Small intestine (tissue), 7 donors: Measurements from ENCODE around the gene SEMA4A. TPM values are rescaled to one million over a fixed set of nuclear protein-coding genes. Genes with fewer than 3 reads are reported as not detected.

Experiments
- DNase-seq, 2 donors: peaks; one replicate each; pipeline versions ENCODE4 v3.0.0 to v3.0.0-alpha.2; 2013
- FAIRE-seq: peaks from 2 replicates; lab custom pipeline; 2012; peaks lifted over from hg19 to GRCh38; lab: Jason Lieb, UNC
- H3K27ac ChIP-seq, 3 donors: one replicate each; pipeline ENCODE4 v1.5.1; 2013; ENCODE audit warnings: low read length in 2 of 3, mild to moderate bottlenecking in 2 of 3, control low read depth in 1 of 3, inconsistent platforms in 1 of 3, low read depth in 1 of 3, moderate library complexity in 1 of 3
- H3K27me3 ChIP-seq, 3 donors: one replicate each; pipeline ENCODE4 v1.6.1; 2013; ENCODE audit warnings: low read length in 3 of 3, inconsistent platforms in 1 of 3; ENCODE audit not compliant: control insufficient read depth in 3 of 3, insufficient read depth in 3 of 3
- H3K36me3 ChIP-seq, 3 donors: one replicate each; pipeline ENCODE4 v1.6.1; 2013; ENCODE audit warnings: low read length in 3 of 3, inconsistent platforms in 1 of 3, low read depth in 1 of 3, mild to moderate bottlenecking in 1 of 3, moderate library complexity in 1 of 3; ENCODE audit not compliant: control insufficient read depth in 3 of 3, insufficient read depth in 2 of 3
- H3K4me1 ChIP-seq, 3 donors: one replicate each; pipeline ENCODE4 v1.6.1; 2013; ENCODE audit warnings: low read length in 2 of 3, inconsistent platforms in 1 of 3, low read depth in 1 of 3, mild to moderate bottlenecking in 1 of 3, moderate library complexity in 1 of 3; ENCODE audit not compliant: control insufficient read depth in 3 of 3, insufficient read depth in 2 of 3
- H3K4me3 ChIP-seq, 3 donors: one replicate each; pipeline ENCODE4 v1.5.1; 2013; ENCODE audit warnings: low read length in 3 of 3, control low read depth in 1 of 3, inconsistent platforms in 1 of 3, low read depth in 1 of 3, mild to moderate bottlenecking in 1 of 3, moderate library complexity in 1 of 3
- H3K9me3 ChIP-seq, 2 donors: one replicate each; pipeline ENCODE4 v1.6.1; 2013; ENCODE audit warnings: low read depth in 1 of 2, low read length in 1 of 2; ENCODE audit not compliant: control insufficient read depth in 2 of 2, insufficient read depth in 1 of 2
- WGBS, 3 donors: extraction: QIAGEN DNeasy Blood & Tissue Kit; methylation state at CpG; one replicate each; pipeline ENCODE4 v1.1.7; 2013; 5-methylcytosine and 5-hydroxymethylcytosine counted together
- polyA plus RNA-seq, 4 donors: library from polyadenylated mRNA; stranded (reverse) in 3 of 4; unstranded in 1 of 4; fragments of 200-250 nt in 3 of 4; fragments of 120-200 nt in 1 of 4; gene quantifications; one replicate each; pipeline versions ENCODE4 v1.2.1 to v1.2.3, GENCODE V29; 2013
- donor health status: healthy with polysubstance abuse.
- donor health status: control.
- donor health status: control.
- donor health status: Bipolar disorder and iron deficiency.
- donor health status: healthy.

Gene SEMA4A
- polyA plus RNA-seq, 4 donors: 0.89 to 7.7 (median 1.8) TPM

- 66 to 86% (median 85%) methylated on average over 5 of the region's 5 CpGs for WGBS, 3 donors
- no peak for DNase-seq
- H3K27me3 ChIP-seq: peaks cover 0 to 4% (median 0%) of the 10 kb centered on the region in 3 donors
- no peaks in the 10 kb centered on the region for H3K9me3 ChIP-seq
- H3K4me3 ChIP-seq: no peak overlapping the region
- peaks cover 0 to 24% (median 2%) of the 10 kb centered on the region in 3 donors for H3K4me1 ChIP-seq
- peak overlapping the region in 1 of 3 donors; percentile 42 for H3K27ac ChIP-seq
- FAIRE-seq: no peak
- H3K36me3 ChIP-seq: no peaks in the 10 kb centered on the region
Observed at GRCh38 chr1:156157966-156158365, 4.6 kb downstream of the SEMA4A start.

GRCh38 chr1:156160000-156160742 is 6.8 kb downstream of the SEMA4A start:
- DNase-seq: no peak
- no peaks in the 10 kb centered on the region for H3K36me3 ChIP-seq
- FAIRE-seq: no peak
- H3K4me1 ChIP-seq: peaks cover 0 to 26% (median 2%) of the 10 kb centered on the region in 3 donors
- H3K4me3 ChIP-seq: peak overlapping the region in 1 of 3 donors; percentile 45
- H3K27ac ChIP-seq: peak overlapping the region in 2 of 3 donors; percentile 70 to 77
- WGBS, 3 donors: 64 to 74% (median 74%) methylated on average over 13 of the region's 13 CpGs
- peaks cover 0 to 4% (median 0%) of the 10 kb centered on the region in 3 donors for H3K27me3 ChIP-seq
- no peaks in the 10 kb centered on the region for H3K9me3 ChIP-seq

GRCh38 chr1:156160743-156161171 is 7.4 kb downstream of the SEMA4A start:
- Histone ChIP-seq H3K36me3 (no peaks in the 10 kb centered on the region), H3K9me3 (no peaks in the 10 kb centered on the region), H3K27me3 (no peaks in the 10 kb centered on the region), H3K4me1 (peaks cover 0 to 26% (median 2%) of the 10 kb centered on the region in 3 donors), H3K27ac (peak overlapping the region in 2 of 3 donors; percentile 70 to 77), H3K4me3 (peak overlapping the region in 2 of 3 donors; percentile 35 to 45)
- no peak for FAIRE-seq
- WGBS, 3 donors: 7 to 14% (median 11%) methylated on average over 13 to 22 of the region's 22 CpGs
- DNase-seq: peak; percentile 57 to 89

- Histone ChIP-seq H3K4me1 (peaks cover 0 to 26% (median 2%) of the 10 kb centered on the region in 3 donors), H3K27me3 (no peaks in the 10 kb centered on the region), H3K4me3 (no peak overlapping the region), H3K9me3 (no peaks in the 10 kb centered on the region), H3K36me3 (no peaks in the 10 kb centered on the region), H3K27ac (peak overlapping the region in 1 of 3 donors; percentile 1)
- 43 to 78% (median 61%) methylated on average over 5 of the region's 5 CpGs for WGBS, 3 donors
- DNase-seq: peak in 1 of 2 donors; percentile 35
- no peak for FAIRE-seq
Observed at GRCh38 chr1:156162430-156163037, 9.1 kb downstream of the SEMA4A start.

GRCh38 chr1:156163712-156164111 is 10.3 kb downstream of the SEMA4A start:
- Histone ChIP-seq H3K27ac (no peak overlapping the region), H3K36me3 (no peaks in the 10 kb centered on the region), H3K4me1 (peaks cover 0 to 26% (median 2%) of the 10 kb centered on the region in 3 donors), H3K4me3 (no peak overlapping the region), H3K27me3 (no peaks in the 10 kb centered on the region), H3K9me3 (no peaks in the 10 kb centered on the region)
- DNase-seq: no peak
- 71 to 82% (median 79%) methylated on average over 1 of the region's 1 CpG for WGBS, 3 donors
- FAIRE-seq: no peak

GRCh38 chr1:156164125-156164831 is 10.9 kb downstream of the SEMA4A start:
- H3K4me1 ChIP-seq: peaks cover 0 to 26% (median 2%) of the 10 kb centered on the region in 3 donors
- FAIRE-seq (no peak), DNase-seq (no peak)
- no peaks in the 10 kb centered on the region for H3K9me3 ChIP-seq
- no peaks in the 10 kb centered on the region for H3K36me3 ChIP-seq
- H3K27ac ChIP-seq: no peak overlapping the region
- H3K4me3 ChIP-seq: no peak overlapping the region
- no peaks in the 10 kb centered on the region for H3K27me3 ChIP-seq
- WGBS, 3 donors: 76 to 89% (median 87%) methylated on average over 6 of the region's 6 CpGs

- Histone ChIP-seq H3K4me3 (no peak overlapping the region), H3K4me1 (peaks cover 0 to 26% (median 2%) of the 10 kb centered on the region in 3 donors), H3K9me3 (no peaks in the 10 kb centered on the region), H3K36me3 (no peaks in the 10 kb centered on the region), H3K27ac (no peak overlapping the region), H3K27me3 (no peaks in the 10 kb centered on the region)
- WGBS, 3 donors: 63 to 83% (median 65%) methylated on average over 2 of the region's 2 CpGs
- DNase-seq (no peak), FAIRE-seq (no peak)
Observed at GRCh38 chr1:156165083-156165482, 11.7 kb downstream of the SEMA4A start.

GRCh38 chr1:156167536-156167935 is 14.2 kb downstream of the SEMA4A start:
- 71 to 84% (median 82%) methylated on average over 5 of the region's 5 CpGs for WGBS, 3 donors
- FAIRE-seq (no peak), DNase-seq (no peak)
- Histone ChIP-seq H3K27ac (no peak overlapping the region), H3K27me3 (no peaks in the 10 kb centered on the region), H3K9me3 (no peaks in the 10 kb centered on the region), H3K36me3 (no peaks in the 10 kb centered on the region), H3K4me1 (peaks cover 0 to 6% (median 0%) of the 10 kb centered on the region in 3 donors), H3K4me3 (no peak overlapping the region)
